B cell (primary cell): ENCODE data around the gene ANKRD24. TPM values are rescaled to one million over a fixed set of nuclear protein-coding genes. Genes with fewer than 3 reads are reported as not detected.

Source experiments
- ATAC-seq: fragments of 200-7000 bp; cut with Tn5 transposase; one replicate; pipeline ENCODE4 v1.10.0; 2021; ENCODE audit warnings: low read depth, mild to moderate bottlenecking, moderate number of reproducible peaks, moderate library complexity
- CTCF ChIA-PET: fragments of 350-600 bp; sonication (Branson Sonifier 250); formaldehyde crosslinking; loops from one replicate; lab custom pipeline; 2021; ENCODE audit warnings: antibody characterized with exemption, inconsistent platforms; lab: Charles Lee
- POLR2A ChIA-PET: fragments of 350-600 bp; sonication (Branson Sonifier 250); formaldehyde crosslinking; loops from one replicate; lab custom pipeline; 2021; ENCODE audit warnings: antibody characterized with exemption; lab: Charles Lee
- DNase-seq: peaks from one replicate; pipeline ENCODE4 v3.0.0; 2013
- H2AFZ ChIP-seq: 2 replicates; pipeline ENCODE4 v1.6.1; 2012; ENCODE audit warnings: mild to moderate bottlenecking, low read depth, low read length; ENCODE audit not compliant: insufficient read depth, poor library complexity, severe bottlenecking
- H3K27ac ChIP-seq, 2 donors: 1 replicate in 1 of 2; 2 replicates in 1 of 2; pipeline ENCODE4 v1.5.1; 2012 to 2013; ENCODE audit warnings: low read length in 2 of 2, mild to moderate bottlenecking in 2 of 2, moderate library complexity in 1 of 2
- H3K27me3 ChIP-seq, 4 experiments: fragments of 200-600 bp in 1 of 4; sonication (generic) in 1 of 4; replicated peaks in 1 of 4; 1 replicate in 2 of 4; 2 replicates in 2 of 4; pipeline versions ENCODE4 v1.6.1 to v1.7.0; 2013 to 2016; ENCODE audit warnings: low read length in 3 of 4, mild to moderate bottlenecking in 2 of 4, mixed read lengths in 1 of 4, moderate library complexity in 1 of 4; ENCODE audit not compliant: insufficient read depth in 4 of 4, control insufficient read depth in 3 of 4; ENCODE audit errors: control extremely low read depth in 1 of 4
- H3K36me3 ChIP-seq, 2 experiments: replicated peaks in 1 of 2; 1 replicate in 1 of 2; 2 replicates in 1 of 2; pipeline versions ENCODE4 v1.6.1 to v1.7.1; 2013; ENCODE audit warnings: low read length in 1 of 2; ENCODE audit not compliant: insufficient read depth in 2 of 2, control insufficient read depth in 1 of 2; ENCODE audit errors: control extremely low read depth in 1 of 2, extremely low read depth in 1 of 2
- H3K4me1 ChIP-seq, 2 donors: fragments of 200-600 bp in 1 of 2; sonication (generic) in 1 of 2; 1 replicate in 1 of 2; 2 replicates in 1 of 2; pipeline versions ENCODE4 v1.5.1 to v1.6.1; 2013 to 2017; ENCODE audit warnings: low read length in 2 of 2; ENCODE audit not compliant: control insufficient read depth in 2 of 2, insufficient read depth in 2 of 2
- H3K4me2 ChIP-seq: replicated peaks from 2 replicates; pipeline ENCODE3; 2012; ENCODE audit warnings: mild to moderate bottlenecking, low read depth, low read length; ENCODE audit not compliant: poor library complexity, severe bottlenecking
- H3K4me3 ChIP-seq, 5 experiments: fragments of 200-600 bp in 1 of 5; sonication (generic) in 1 of 5; 1 replicate in 3 of 5; 2 replicates in 2 of 5; pipeline versions ENCODE4 v1.5.1 to v1.7.0; 2011 to 2016; ENCODE audit warnings: low read length in 4 of 5, mild to moderate bottlenecking in 4 of 5, low read depth in 2 of 5, control low read depth in 1 of 5, moderate library complexity in 1 of 5; ENCODE audit not compliant: insufficient read depth in 1 of 5; ENCODE audit errors: control extremely low read depth in 1 of 5, extremely low read depth in 1 of 5
- H3K79me2 ChIP-seq: fragments of 200-600 bp; sonication (generic); one replicate; pipeline ENCODE4 v1.6.0; 2016; ENCODE audit warnings: low read length; ENCODE audit not compliant: control insufficient read depth, insufficient read depth
- H3K9ac ChIP-seq: fragments of 200-600 bp; sonication (generic); 2 replicates; pipeline ENCODE4 v1.6.1; 2017; ENCODE audit warnings: mild to moderate bottlenecking, low read length, moderate library complexity
- H3K9me3 ChIP-seq, 3 donors: one replicate each; pipeline versions ENCODE4 v1.6.1 to v1.7.1; 2013; ENCODE audit warnings: low read length in 2 of 3; ENCODE audit not compliant: control insufficient read depth in 2 of 3, insufficient read depth in 1 of 3; ENCODE audit errors: control extremely low read depth in 1 of 3
- H4K20me1 ChIP-seq: 2 replicates; pipeline ENCODE4 v1.6.0; 2012; ENCODE audit warnings: mild to moderate bottlenecking, low read length; ENCODE audit not compliant: insufficient read depth, control insufficient read depth, poor library complexity, severe bottlenecking
- H3K27ac Mint-ChIP-seq: one replicate; pipeline ENCODE4 v1.8.0; 2021; ENCODE audit warnings: mixed read lengths
- H3K27me3 Mint-ChIP-seq: one replicate; pipeline ENCODE4 v1.8.0; 2021; ENCODE audit warnings: mixed read lengths
- H3K4me1 Mint-ChIP-seq: one replicate; pipeline ENCODE4 v1.8.0; 2021; ENCODE audit warnings: mixed read lengths
- H3K4me3 Mint-ChIP-seq: one replicate; pipeline ENCODE4 v1.8.0; 2021; ENCODE audit warnings: mixed read lengths
- H3K9me3 Mint-ChIP-seq: one replicate; pipeline ENCODE4 v1.8.0; 2022; ENCODE audit warnings: mixed read lengths; ENCODE audit not compliant: insufficient read depth
- CTCF ChIP-seq: fragments of 200-600 bp; IDR thresholded peaks from one replicate; pipeline ENCODE4 v1.8.0; 2022; ENCODE audit warnings: antibody characterized with exemption, mild to moderate bottlenecking
- EZH2 ChIP-seq: IDR thresholded peaks from 2 replicates; pipeline ENCODE4 v1.6.1; 2012; ENCODE audit warnings: borderline replicate concordance, low read depth, mild to moderate bottlenecking, moderate library complexity, low read length; ENCODE audit not compliant: insufficient read depth, poor library complexity, severe bottlenecking
- WGBS: methylation state at CpG from one replicate; pipeline ENCODE4 v1.1.5; 2013; ENCODE audit warnings: missing lambda C conversion rate; ENCODE audit not compliant: insufficient coverage; 5-methylcytosine and 5-hydroxymethylcytosine counted together
- intact Hi-C: fragments of 100-400 bp; cut with micrococcal nuclease; formaldehyde crosslinking; loops from one replicate; pipeline ENCODE4 v1.10.0; 2022
- polyA plus RNA-seq: library from polyadenylated mRNA; depleted of rRNA; stranded (reverse); fragments of >200 nt; gene quantifications from 2 replicates; pipeline ENCODE4 v1.2.3, GENCODE V29; 2012
- total RNA-seq, 2 donors: library from RNA; stranded (reverse); fragments of 120-200 nt in 1 of 2; gene quantifications; 1 replicate in 1 of 2; 2 replicates in 1 of 2; pipeline versions ENCODE4 v1.2.3 to v1.2.4, GENCODE V29; 2013 to 2022

The ANKRD24 gene
- total and polyA plus RNA-seq, 2 donors (not counting 1 experiment from before 2014, with no cell fraction given) = 0.37 to 1.5 TPM

GRCh38 chr19:4173479-4174212 is 8.8 kb upstream of the ANKRD24 start:
- peaks cover 0 to 16% of the 10 kb centered on the region in 2 experiments for H3K36me3 ChIP-seq
- H2AFZ ChIP-seq = no peak overlapping the region
- ATAC-seq = no peak
- H3K9me3 Mint-ChIP-seq = no peaks in the 10 kb centered on the region
- POLR2A ChIA-PET = interaction anchor here (0.7 kb wide), 1 partner anchor 14 kb away, joined by 3 read pairs; no protein-coding TSS in a partner anchor
- CTCF ChIA-PET = no interaction called here
- no peaks in the 10 kb centered on the region for H3K4me1 Mint-ChIP-seq
- DNase-seq = no peak
- no peak overlapping the region for H3K4me2 ChIP-seq
- peaks cover 0 to 9% (median 0%) of the 10 kb centered on the region in 3 donors for H3K9me3 ChIP-seq
- peaks cover 0 to 19% (median 7%) of the 10 kb centered on the region in 4 experiments for H3K27me3 ChIP-seq
- H3K4me3 Mint-ChIP-seq = no peak overlapping the region
- no peak overlapping the region for H3K27ac ChIP-seq
- H3K79me2 ChIP-seq = no peaks in the 10 kb centered on the region
- intact Hi-C loops = loop anchor here (1.0 kb wide), 1 partner anchor 9 kb away; the partner anchor contains the start of genes ANKRD24 and SIRT6
- WGBS = 52% methylated on average over 6 of the region's 11 CpGs
- no peak overlapping the region for H3K4me3 ChIP-seq
- H3K4me1 ChIP-seq = no peaks in the 10 kb centered on the region
- no peaks in the 10 kb centered on the region for H4K20me1 ChIP-seq
- TF ChIP-seq CTCF = no peak
- no peak for TF ChIP-seq EZH2
- peaks cover 13% of the 10 kb centered on the region for H3K27me3 Mint-ChIP-seq
- no peak overlapping the region for H3K27ac Mint-ChIP-seq
- H3K9ac ChIP-seq = no peak overlapping the region

GRCh38 chr19:4174213-4174894 is 8.1 kb upstream of the ANKRD24 start:
- ATAC-seq = no peak
- H2AFZ ChIP-seq = no peak overlapping the region
- H3K27me3 ChIP-seq = peaks cover 0 to 19% (median 7%) of the 10 kb centered on the region in 4 experiments
- H3K4me1 Mint-ChIP-seq = peaks cover 2% of the 10 kb centered on the region
- H3K9me3 ChIP-seq = peaks cover 0 to 9% (median 0%) of the 10 kb centered on the region in 3 donors
- H3K4me3 Mint-ChIP-seq = no peak overlapping the region
- H4K20me1 ChIP-seq = peaks cover under 1% of the 10 kb centered on the region
- no peak overlapping the region for H3K9ac ChIP-seq
- H3K4me3 ChIP-seq = no peak overlapping the region
- H3K36me3 ChIP-seq = peaks cover under 1 to 22% of the 10 kb centered on the region in 2 experiments
- no peak overlapping the region for H3K27ac ChIP-seq
- no peak for DNase-seq
- POLR2A ChIA-PET = interaction anchor here (0.7 kb wide), 1 partner anchor 15 kb away, joined by 3 read pairs; no protein-coding TSS in a partner anchor
- H3K9me3 Mint-ChIP-seq = no peaks in the 10 kb centered on the region
- H3K79me2 ChIP-seq = peaks cover 4% of the 10 kb centered on the region
- H3K27ac Mint-ChIP-seq = no peak overlapping the region
- peaks cover 10% of the 10 kb centered on the region for H3K27me3 Mint-ChIP-seq
- TF ChIP-seq CTCF = no peak
- TF ChIP-seq EZH2 = no peak
- no peak overlapping the region for H3K4me2 ChIP-seq
- intact Hi-C loops = no loop called here
- no peaks in the 10 kb centered on the region for H3K4me1 ChIP-seq
- CTCF ChIA-PET = no interaction called here
- 88% methylated on average over 19 of the region's 21 CpGs for WGBS
